NCI-H82 (cell line): ENCODE measurements around the gene PAFAH2.
"Not testable (repeated sequence)": the region's sequence is repeated elsewhere in the genome, so short reads cannot be mapped to it uniquely, and the experiment has no call there.

Experiments used
- DNase-seq: peaks from one replicate; lab custom pipeline; 2025; lab: John Stamatoyannopoulos, UW

The PAFAH2 gene

DNA sequence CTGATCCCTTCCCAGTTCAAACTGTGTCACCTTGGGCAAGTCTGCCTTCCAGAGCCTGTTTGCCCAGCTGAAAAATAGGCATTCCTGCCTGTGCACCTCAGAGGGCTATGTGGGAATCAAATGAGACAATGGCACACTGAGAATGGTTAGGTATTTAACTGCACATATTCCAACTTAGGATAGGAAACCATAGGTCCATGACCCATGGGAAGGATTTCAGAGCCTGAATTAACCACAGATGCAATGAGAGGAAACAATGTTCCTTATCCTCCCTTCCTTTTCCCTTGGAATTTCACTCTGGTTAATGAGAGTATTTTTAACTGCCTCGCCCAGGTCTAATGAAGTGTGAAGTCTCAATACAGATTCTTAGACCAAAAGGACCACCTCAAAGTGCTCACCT lies 12.7 kb downstream of the PAFAH2 start:
- DNase-seq = no peak

DNA sequence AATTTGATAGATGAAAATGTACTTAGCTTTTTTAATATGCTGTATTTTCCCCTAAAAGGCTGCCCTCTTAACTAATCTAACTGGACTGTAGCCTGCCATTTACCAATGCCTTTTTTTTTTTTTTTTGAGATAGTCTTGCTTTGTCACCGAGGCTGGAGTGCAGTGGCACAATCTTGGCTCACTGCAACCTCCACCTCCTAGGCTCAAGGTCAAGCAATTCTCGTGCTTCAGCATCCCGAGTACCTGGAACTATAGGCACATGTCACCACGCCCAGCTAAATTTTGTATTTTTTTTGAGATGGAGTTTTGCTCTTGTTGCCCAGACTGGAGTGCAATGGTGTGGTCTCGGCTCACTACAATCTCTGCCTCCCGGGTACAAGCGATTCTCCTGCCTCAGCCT lies 18.7 kb downstream of the PAFAH2 start:
- no peak for DNase-seq

DNA sequence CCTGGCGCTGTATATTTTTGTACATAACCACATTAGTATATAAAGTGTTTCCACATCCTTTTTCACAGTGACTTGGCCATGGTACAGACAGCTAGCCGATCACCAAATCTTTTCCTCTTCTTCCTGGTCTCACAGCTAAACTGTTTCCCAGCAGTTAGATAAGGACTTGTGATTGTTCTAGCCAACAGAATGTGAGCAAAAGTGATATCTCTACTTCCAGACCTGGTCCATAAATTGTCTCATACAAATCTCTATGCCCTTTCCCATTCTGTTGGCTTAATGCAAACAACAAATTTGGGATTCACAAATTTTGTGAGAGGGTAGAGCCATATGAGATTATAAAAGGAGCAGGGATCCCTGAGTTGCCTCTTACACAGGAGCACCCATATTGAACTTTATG lies 19.5 kb downstream of the PAFAH2 start:
- DNase-seq = no peak

DNA sequence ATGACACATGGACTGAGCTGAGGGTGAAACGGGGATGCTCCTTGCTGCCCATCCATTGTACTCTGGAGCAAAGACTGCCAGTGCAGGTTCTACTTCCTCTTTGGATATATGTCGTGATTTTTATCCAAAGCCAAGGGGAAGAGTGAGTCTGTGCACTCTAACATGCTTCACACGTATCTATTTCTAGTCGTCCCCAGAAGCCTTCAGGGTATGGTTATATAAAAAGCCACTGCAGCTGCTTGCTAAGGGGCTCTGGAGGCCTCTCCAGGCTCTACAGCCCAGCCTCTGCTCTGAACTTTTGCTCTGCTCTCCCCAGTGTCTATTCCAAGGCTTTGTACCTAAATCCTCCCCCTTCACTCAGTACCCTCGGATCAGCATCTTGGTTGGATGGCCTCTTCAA lies 20.1 kb downstream of the PAFAH2 start:
- DNase-seq = no peak

DNA sequence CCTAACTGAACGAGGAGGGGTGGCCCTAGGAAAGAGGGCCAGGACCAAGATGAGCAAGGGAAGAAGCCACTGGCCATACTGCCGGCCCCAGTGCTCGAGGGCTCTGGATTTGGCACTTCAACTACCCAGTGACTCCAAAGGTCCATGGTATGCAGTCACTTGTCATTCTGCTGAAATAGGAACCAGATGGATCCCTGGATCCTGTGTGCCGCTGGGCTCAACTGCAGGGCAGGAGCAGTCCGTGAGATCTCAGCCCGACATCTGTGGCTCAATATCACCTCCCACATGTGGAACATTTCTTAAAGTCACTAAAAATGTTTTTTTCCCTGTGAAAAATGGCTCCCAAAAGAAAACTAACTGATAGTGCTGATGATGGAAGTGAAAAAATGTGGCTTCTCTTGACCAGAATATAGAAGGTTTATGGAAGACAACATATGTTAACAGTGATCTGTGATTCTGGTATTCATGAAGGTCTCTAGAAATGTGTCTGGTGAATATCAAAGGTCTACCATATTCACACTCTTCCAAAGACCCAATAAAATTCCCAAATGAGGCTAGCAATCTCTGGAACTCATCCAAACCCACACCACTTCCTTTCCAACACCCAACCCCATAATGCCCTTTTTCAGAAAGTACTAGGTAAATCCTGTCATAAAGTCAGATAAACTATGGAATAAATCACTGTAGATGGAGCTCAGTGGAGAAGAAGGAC lies 24.1 kb downstream of the PAFAH2 start:
- no peak for DNase-seq

DNA sequence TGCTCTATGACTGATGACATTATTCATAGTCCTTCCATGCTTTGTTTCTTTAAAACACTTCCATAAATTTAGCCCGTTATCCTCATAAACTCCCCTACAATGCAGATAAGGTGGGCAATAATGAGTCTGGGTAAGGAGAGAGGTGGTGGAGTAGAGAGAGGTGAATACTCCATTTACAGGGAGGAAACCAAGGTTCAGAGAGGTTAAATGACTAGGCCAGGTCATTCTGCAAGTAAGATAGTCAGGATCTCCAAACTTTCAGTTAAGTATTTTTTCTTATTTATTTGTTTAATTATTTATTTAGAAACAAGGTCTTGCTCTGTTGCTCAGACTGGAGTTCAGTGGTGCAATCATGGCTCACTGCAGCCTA lies 26.1 kb downstream of the PAFAH2 start:
- DNase-seq = no peak

DNA sequence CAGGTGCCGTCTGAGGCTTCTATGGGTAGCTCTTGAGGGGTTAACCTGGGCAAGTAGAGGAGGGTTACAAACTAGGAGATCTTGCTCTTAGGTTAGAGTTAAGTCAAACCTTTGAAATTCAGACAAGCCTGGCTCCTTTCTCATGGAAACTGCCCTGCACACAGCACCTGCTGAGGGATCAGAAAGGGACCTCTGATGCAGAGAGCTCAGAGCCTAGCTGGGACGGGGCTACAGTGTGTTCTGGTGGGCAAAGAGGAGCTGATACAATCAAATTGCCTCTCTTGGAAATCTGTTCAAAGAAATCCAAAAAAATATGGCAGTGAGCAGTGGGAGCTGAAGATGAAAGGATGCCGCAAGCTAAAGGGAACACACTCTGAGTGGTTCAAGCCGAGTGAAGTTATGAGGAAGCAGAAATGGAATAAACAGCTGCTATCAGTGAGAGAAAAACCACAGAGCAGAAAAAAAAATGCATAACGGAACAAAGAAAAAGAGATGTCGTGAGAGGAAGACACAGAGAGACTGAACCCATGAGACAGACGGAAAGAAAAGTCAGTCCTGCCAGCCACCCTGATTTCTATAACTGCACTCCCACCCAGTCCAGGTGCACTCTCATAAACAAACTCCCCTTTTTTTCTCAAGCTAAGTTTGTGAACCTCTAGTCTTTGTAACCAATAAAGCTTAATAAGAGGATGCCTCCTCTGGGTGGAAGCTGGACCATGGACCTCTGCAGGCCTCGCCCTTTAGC lies 26.6 kb downstream of the PAFAH2 start:
- no peak for DNase-seq

DNA sequence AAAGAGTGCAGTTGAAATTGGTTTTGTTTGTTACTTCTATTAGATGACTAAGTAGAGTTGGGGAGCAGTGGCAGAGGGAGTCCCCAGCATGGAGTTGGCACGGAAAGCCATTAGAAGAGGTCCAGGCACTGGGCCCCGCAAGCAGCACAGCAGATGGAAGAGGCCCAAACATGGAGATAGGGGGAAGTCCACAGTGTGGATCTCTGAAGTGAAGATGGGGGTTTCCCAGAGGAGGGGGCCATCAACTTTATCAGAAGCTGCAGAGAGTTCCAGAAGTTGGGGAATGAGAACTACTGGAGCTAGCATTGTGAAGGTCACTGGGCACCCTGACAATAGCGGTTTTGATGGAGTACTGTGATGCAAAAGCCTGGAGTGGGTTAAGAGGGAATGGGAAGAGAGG lies 30.6 kb downstream of the PAFAH2 start:
- no peak for DNase-seq

DNA sequence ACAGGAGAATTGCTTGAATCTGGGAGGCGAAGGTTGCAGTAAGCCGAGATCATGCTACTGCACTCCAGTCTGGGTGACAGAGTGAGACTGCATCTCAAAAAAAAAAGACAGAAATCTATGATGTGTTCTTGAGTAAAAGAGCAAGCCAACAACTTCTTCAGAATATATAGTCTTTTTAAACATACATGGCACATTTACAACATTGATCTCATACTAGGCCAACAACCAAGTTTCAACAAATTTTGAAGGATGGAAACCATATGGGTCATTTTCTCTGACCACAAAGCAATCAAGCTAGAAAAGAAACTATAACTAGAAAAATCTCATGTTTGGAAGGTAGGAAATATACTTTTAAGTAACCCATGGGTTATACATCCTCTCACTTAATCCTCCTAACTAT lies 38.3 kb downstream of the PAFAH2 start:
- DNase-seq = no peak

DNA sequence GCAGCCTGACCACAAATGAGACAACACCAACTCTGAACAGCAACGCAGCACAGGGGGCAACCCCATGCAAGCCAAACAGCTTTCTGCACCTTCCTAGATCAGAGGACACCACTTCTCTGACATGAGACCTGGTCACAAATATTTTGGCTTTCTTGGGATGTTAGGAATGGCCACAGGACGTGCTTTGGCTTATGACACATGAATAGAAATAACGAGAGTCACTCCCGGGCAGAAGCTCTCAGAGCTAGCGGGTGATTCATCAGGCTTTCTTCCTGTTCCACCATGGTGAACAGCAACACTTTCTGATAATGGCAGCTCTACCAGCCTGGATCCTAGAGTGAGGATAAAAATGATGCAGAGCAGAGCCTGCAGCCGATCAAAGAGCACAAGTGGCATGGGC lies 39.4 kb downstream of the PAFAH2 start:
- no peak for DNase-seq

DNA sequence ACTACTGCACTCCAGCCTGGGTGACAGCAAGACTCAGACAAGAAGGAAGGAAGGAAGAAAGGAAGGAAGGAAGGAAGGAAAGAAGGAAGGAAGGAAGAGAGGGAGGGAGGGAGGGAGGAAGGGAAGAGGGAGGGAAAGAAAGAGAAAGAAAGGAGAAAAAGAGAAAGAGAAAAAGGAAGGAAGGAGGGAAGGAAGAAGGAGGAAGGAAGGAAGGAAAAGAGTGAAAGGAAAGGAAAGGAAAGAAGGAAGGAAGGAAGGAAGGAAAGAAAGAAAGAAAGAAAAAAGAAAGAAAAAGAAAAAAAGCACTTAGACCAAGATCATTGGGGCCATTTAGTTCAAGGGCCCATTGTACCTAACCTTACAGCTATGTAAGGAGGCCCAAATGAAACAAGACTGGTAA lies 42.3 kb downstream of the PAFAH2 start:
- DNase-seq = no peak

DNA sequence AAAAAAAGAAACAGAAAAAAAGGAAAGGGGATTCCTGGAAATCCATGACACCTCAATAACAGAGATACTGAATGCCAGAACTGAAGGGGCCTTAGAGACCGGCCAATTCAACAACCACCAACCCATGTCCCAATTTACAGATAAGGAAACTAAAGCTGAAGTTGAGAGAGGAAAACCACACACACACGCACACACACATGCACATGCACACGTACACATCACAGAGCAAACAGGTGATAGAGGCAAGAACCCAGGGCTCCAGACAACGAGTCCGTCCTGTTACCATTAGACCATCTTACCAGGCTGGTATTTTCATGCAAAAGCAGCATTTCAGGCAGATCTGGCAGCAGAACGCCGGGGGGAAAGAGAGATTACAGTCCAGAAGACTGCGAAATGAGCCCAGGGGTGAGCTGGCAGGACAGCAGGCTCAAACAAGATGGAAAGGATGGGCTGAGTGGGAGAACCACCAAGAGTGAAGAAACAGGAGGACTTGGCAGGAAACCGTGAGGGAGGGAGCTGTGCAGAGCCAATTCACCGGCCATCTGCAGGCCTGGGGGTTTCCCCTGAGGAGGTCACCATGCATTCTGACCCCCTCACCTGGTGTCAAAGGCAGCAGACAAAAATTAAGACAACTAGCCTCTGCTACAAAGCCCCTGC lies 43.5 kb downstream of the PAFAH2 start:
- no peak for DNase-seq

DNA sequence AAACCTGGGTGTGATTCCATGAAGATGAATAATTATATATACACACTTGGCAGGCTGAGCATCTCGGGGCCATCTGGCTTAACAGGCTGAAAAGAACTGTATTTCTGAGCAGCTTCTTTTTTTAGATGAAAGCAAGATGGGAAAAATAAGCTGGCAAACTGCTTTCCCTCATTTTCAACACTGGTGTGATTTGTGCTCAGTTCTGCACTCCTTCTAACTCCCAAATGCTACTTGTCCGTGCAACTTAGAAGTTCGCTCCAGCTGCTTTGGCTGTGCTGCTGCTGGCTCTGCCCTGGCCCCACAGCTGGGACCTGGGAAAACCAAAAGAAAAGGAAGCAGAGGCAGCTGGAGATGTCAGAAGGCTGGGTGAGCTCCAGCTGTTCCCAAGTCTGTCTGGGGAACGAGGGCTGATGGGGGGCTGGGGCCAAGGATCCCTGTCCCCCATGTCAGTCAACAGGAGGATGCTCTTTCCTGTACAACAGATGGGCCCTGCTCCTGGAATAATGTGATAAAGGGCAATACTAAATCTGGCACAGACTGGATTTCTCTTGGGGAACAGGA lies 44.9 kb downstream of the PAFAH2 start:
- DNase-seq = peak; percentile 100

DNA sequence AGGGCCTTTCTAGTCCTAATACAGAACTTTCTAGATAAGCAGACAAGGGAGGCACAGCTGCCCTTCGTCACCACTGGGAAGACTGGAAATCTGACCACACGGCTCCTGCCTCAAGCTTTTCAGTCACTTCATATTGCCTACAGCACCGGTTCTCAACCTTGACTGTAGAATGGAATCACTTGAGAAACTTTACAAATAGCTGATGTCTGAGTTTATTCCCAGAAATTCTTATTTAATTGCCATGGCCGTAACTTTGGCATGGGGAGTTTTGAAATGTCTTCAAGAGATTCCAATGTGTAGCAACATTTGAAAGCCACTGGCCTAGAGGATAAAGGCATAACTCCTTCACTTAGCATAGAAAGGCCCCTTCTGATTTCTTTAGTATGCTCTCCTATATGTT lies 49.2 kb downstream of the PAFAH2 start:
- DNase-seq = no peak

DNA sequence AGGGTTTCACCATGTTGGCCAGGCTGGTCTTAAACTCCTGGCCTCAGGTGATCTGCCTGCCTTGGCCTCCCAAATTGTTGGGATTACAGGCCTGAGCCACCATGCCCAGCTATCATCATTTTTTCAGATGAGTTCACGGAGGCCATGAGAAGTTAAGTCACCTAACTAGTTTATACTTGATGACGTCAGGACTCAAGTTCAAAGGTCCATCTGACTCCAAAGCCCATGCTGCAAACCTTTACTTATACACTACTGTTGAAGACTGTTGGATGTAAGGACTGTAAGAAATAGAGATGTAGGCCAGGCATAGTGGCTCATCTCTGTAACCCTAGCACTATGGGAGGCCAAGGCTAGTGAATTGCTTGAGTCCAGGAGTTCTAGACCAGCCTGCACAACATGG lies 50.8 kb downstream of the PAFAH2 start:
- DNase-seq = no peak

DNA sequence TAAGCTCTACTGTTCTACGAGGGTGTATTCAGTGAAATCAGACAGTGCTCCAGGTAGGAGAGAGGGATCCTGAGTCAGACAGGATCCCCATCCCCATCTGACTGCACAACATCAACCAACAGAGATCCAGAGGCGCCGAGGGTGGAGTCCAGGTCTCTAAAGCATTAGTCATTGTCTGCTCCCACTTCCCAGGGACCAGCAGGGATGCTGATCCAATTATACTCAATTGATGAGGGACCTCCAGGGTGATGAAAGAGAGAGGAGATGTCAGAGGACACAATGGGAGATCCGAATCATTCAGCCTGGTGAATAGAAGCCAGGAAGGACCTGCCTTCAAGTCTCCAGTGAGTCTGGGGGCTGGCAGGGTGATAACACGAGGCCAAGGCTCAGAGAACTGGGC lies 52.1 kb downstream of the PAFAH2 start:
- peak; percentile 98 for DNase-seq

DNA sequence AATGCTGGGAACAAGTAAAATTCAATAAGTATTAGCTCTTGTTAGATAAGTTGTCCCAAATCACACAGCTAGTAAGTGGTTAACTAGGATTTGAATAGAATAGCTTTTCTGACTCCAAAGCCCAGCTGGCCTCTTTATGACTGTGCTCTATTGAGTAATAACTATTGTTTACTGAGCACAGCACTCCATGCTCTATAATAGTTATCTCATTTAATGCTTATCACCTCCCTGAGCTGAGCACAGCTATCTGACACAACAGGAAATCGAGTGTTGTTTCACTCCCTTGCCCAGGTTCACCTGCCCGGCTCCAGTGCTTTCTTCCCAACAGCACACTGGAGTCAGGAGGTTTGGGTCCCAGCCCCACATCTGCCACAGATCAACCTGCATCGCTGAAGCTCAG lies 52.9 kb downstream of the PAFAH2 start:
- DNase-seq = no peak

DNA sequence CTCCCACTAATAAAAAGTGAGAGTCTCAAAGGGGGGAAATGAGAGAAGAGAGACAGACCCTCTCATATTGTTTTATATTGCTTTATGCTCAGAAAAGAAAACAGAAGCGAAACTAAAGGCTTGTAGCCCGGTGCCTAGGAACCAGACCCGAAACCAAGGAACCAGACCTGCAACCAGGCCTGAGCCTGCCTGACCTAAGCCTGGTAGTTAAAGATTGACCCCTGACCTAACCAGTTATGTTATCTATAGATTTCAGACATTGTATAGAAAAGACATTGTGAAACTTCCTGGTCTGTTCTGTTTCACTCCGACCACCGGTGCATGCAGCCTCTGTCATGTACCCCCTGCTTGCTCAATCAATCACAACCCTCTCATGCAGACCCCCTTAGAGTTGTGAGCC lies 54.4 kb downstream of the PAFAH2 start:
- DNase-seq = not testable (repeated sequence)

DNA sequence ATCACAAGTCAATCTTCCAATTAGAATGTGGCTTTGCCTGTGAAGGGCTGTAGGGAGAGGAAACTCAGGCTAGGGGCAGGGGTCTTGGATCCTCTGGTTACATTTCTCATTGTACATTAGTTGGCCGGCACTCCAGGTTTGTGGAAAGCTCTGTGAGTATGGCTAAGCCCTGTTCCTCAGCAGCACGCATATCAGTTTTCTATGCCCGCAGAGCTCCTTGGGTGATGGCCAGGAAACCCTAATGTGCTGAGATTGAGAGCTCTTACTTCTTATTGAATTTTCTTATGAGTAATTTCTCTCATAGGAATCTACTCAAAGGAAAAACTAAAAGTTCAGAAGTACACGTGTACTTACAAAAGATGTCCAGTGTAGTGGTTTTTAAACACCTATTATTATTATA lies 60.9 kb downstream of the PAFAH2 start:
- no peak for DNase-seq

DNA sequence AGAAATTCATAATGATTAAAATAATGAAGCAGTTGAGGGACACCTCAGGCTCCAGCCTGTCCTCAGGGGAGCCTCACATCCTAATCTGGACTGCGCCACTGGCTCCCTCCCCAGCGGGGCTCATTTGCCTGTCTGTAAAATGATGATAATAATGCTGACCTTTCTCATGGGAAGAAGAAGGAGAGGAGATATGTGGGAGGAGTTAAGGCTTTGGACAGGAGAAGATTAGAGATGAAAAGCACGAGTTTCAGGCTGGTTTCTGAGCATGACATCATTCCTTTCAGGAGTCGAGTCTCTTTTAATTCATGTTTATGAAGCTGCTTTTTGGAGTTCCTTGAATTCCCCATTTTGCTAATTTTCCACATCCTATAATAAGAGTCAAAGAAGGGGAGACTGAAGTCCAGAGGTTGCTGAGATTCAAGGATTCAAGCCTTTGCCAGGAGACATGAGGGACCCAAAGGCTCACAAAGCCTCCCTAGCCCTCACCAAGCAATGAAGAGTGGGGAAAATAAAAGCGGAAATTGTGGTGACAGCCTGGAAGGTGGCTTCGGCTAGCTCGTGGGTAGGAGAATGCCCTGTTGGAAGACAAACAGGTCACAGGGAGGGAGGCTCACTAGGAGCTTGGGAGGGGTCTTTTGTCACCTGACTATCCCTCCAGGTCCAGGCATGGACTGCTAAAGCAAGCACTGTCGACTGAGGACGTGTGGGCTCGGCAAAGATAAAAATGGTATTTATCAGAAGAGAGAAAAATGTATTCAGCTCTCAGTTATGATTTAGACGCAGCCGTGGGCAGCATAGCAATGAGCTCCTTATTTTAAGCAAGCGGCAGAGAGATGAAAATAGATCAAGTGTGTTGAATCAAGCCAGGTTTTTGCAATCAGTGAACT lies 64.1 kb downstream of the PAFAH2 start:
- DNase-seq = no peak

DNA sequence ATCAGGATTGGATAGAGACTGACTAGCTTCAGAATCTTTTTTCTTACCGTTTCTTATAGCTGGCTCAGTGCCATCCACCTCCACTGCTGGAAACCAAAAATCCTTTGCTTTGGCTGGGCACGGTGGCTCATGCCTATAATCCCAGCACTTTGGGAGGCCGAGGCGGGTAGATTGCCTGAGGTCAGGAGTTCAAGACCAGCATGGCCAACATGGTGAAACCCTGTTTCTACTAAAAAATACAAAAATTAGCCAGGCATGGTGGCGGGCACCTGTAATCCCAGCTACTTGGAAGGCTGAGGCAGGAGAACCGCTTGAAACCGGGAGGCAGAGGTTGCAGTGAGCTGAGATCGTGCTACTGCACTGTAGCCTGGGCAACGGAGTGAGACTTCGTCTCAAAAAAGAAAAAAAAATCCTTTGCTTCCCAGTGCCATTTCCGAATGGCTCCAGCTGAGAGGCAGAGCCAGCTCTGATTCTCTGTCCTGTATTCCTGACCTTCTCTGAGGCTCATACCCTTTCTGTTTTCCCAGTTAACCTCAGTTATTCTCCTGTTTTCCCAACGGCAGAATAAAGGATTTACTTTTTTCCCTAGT lies 65.0 kb downstream of the PAFAH2 start:
- not testable (repeated sequence) for DNase-seq

DNA sequence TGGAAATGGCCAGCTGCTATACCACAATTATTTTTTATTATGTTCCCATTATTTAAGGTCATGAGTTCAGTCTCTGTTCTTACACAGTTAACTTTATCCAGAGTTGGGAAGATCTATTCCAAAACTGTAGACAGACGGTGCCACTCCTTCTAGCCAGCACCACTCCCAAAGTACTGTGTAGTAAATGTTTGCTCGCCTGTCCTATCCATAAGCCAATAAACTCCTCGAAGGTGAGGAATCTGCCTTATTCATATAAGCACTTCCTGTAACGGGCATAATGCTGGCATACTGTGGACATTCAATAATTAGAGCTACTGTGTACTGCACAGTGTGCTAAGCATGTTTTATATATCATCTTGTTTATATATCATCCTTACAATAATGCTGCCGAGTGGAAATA lies 65.5 kb downstream of the PAFAH2 start:
- DNase-seq = peak; percentile 36
